NCI-H1436 treated with DMSO at 0.1 percent for 48 hours (cell line): ENCODE data around the gene GTF3C1.
"Not testable (repeated sequence)": the region's sequence is repeated elsewhere in the genome, so short reads cannot be mapped to it uniquely, and the experiment has no call there.

Experiments used
- DNase-seq: peaks from one replicate; lab custom pipeline; 2025; lab: John Stamatoyannopoulos, UW

Gene GTF3C1

DNA sequence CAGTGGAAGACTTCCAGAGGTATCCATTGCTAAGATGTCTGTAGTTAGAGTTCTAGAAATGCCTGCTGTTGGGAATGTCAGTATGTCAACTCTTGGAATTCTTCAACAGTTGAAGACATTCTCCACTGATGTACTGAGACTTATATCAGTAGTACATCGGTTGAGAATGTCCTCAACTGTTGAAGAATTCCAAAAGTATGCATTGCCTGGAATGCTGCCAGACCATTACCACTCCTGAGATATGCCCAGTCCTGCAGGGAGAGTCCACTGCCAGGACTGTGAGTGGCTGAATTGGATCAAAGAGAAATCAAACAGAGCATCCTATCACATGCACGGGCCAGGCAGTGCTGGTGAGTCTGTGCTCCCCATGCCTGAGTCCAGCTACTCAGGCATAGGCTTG, 105.7 kb downstream of the GTF3C1 start:
- no peak for DNase-seq

DNA sequence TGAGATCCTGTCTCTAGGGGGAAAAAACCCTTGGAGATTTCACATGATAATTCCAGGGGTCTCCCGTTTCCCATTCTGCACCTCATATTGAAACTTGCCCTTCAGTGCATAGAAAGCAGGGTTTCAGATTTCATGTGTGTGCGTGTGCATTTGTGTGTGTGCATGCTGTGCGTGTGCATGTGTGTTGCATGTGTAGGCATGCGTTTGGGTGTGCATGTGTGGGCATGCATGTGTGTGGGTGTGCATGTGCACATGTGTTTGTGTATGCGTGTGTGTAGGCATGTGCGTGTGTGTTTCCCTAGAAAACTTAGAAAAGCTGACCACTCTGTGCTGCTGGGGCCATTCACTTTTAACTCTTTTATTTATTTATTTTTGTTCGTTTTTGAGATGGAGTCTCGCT, 107.7 kb downstream of the GTF3C1 start:
- no peak for DNase-seq

DNA sequence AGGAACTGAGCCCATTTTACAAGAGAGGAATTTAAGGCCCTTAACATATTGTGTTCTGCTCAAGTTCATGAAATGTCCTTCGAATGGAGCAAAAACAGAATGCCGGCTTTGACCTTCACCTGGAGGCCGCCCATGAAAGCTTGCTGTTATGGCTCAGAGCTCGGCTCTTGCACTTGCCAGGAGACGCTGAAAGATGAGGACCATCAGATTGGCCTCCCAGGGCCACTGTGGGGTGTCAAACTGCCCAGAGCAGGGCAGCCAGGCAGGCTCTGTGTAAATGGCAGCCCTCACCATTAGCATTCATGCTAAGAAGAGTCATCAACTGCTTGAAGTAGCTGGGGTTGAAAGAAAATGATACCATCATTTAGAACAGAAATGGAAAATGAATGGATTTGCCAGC, 108.4 kb downstream of the GTF3C1 start:
- no peak for DNase-seq

DNA sequence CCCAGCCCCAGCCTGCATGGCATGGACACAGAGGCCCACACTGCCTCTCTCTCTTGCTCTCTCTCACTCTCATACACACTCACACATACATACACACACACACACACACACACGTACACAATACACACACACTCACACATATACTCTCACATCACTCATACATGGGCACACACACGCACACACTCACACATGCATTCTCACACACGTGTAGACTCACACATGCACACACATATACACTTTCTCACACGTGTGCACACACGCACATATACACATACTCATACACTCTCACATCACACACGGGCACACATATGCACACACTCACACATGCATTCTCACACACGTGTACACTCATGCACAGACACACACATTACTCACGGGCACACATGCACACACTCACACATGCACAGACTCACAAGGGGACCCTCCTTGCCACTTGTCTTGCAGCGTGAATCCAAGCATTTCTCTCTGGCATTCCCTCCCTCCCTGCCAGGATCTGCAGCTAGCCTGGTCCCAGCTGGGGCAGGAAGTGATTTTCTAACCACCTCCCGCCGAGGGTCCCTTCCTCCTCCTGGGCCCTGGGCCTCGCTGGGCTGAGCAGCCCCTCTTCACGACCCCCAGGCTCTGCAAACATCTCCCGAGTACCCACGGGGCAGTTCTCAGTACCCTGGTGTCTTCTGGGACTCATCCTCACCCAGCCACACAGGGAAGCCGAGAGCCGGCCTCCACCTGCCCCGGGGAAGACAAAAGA, 110.3 kb downstream of the GTF3C1 start:
- DNase-seq: no peak

DNA sequence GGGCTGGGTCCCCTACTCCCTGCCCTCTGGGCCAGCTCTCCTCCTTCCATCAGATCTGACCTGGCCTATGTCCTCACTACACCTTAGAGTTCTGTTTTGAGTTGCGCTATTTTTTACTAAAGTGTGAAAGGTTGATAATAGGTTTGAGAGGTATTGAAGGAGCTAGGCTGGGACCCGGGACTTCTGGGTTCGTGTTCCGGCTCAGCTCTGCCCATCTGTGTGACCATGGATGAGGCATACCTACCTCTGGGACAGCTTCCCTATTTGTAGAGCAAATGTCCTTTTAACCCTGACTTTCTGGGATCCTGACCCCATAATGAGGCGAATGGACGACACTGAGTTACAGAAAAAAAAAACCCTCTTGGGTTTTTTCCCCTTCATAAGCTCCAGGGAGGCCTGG, 111.8 kb downstream of the GTF3C1 start:
- DNase-seq: no peak

DNA sequence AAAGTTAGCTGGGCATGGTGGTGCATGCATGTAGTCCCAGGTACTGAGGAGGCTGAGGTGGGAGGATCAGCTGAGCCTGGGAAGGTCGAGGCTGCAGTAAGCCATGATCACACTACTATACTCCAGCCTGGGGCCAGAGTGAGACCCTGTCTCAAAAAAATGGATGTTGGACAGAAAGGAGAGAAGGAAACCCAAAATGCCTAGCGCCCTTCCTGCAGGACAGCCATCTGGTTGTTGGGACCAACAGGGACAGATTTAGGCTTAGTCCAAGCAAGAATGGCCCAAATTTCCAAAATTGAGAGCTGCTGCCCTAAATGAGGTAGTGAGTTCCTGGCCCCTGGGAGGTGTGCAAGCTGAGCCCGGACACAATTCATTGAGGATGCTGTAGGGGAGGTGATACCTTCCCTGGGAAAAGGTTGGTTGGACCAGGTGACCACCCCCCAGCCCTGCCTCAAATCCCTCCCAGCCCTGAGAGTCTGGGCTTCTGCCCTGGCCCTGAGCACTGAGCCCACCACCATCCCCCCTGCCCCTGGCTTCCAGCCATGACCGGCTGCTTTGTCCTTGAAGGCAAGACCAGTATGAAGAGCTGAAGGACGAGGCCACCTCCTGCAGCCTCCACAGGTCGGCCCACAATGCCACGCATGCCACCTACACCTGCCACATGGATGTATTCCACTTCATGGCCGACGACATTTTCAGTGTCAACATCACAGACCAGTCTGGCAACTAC, 112.6 kb downstream of the GTF3C1 start:
- no peak for DNase-seq

DNA sequence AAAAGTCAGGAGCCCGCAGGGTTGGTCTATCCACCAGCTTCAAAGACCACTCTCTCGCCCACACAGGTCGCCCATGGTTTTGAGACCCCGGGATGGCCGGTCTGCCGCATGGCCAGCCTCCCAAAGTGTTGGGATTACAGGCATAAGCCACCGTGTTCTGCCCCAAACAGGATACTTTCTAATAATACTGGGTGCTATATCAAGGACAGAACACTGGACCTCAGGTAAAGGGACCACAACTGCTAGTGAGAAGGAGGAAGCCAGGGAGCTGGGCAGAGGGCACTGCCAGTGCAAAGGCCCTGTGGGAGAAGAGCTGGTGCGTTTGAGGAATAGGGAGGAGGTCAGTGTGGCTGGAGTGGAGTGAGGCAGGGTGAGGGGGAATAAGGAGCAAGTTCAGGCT, 113.6 kb downstream of the GTF3C1 start:
- no peak for DNase-seq

DNA sequence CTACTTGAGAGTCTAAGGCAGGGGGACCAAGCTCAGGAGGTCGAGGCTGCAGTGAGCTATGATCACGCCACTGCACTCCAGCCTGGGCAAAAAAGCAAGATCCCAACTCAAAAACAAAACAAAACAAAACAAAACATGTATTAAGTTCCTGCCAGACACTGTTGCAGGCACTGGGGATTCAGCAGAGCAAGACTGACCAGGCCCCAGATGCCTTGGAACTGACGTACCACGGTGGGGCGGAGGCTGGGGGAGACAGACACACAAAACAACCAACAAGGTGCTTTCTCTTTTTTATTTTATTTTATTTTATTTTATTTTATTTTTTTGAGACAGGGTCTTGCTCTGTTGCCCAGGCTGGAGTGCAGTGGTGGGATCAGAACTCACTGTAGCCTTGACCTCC, 114.6 kb downstream of the GTF3C1 start:
- not testable (repeated sequence) for DNase-seq

DNA sequence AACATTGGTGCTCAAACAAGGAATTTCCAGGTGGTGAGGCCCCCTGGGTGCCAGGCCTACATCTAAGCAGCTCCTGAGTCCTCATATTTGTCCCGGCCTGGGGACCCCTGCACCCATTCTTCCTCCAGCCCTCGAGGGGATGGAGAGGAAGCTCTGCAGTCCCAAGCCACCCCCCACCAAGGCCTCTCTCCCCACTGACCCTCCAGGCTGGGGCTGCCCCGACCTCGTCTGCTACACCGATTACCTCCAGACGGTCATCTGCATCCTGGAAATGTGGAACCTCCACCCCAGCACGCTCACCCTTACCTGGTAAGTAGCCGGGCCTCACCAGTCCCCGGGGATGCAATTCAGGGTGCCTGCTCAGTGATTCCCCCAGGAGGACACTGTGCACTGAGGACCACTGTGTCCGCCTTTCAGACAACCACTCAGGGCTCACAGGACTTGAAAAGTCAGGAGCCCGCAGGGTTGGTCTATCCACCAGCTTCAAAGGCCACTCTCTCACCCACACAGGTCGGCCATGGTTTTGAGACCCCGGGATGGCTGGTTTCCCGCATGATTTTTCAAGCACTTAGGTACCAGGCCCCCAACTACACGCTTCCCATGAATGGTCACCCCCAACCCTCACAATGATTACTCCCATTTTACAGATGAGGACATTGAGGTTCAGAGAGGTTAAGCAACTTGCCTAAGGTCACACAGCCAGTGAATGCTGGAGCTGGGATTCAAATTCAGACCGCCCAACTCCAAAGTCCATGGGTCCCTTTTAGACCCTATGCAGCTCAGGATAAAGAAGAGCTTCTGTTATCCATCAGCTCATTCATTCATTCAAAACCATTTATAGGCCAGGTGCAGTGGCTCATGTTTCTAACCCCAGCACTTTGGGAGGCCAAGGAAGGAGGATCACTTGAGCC, 115.3 kb downstream of the GTF3C1 start:
- DNase-seq: no peak

DNA sequence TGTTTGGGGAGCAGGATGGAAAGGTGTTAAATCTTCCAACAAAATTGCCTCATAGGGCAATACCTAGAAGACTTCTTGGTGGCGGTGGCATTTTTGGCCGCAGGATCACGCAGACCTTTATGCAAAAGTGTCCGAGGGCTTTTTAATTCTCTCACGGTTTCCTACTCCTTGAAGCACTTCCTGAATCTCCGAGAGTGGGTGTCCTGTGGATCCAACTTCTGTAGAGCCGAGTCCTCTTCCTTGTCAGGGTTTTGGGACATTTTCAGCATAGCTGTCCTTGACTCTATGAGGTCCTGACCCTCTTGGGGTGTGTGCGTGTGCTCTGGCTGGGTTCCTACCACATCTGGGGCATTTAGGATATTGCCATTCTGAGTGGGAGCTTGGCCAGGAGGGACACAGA, 116.1 kb downstream of the GTF3C1 start:
- DNase-seq: no peak

DNA sequence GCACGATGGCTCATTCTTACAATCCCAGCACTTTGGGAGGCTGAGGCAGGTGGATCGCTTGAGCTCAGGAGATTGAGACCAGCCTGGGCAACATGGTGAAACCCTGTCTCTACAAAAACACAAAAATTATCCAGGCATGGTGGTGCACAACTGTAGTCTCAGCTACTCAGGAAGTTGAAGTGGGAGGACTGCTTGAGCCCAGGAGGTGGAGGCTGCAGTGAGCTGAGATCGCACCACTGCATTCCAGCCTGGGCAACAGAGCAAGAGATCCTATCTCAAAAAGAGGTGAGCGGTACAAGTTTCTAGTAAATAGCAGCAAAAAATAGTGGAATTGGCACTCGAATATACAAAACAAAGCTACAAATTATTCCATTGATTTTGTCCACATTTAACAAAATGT, 116.5 kb downstream of the GTF3C1 start:
- not testable (repeated sequence) for DNase-seq

DNA sequence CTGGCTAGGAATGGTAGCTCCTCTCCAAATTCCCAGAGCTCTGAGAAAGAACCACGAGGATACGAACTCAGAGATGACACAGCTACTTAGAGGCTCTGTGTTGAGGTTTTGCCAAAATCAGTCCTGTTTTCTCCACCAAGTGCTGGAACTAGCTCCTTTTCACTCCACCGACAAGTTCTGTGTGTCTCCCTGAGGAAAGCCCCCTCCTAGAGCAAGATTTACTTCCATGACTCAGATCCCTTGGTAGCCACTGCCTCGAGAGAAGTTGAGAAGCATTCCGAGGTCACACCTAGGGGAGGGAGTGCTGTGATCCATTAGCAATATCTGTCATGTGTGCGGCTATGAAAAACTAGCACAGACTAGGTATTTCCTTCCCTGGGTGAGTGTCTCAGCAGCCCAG, 117.2 kb downstream of the GTF3C1 start:
- DNase-seq: no peak

DNA sequence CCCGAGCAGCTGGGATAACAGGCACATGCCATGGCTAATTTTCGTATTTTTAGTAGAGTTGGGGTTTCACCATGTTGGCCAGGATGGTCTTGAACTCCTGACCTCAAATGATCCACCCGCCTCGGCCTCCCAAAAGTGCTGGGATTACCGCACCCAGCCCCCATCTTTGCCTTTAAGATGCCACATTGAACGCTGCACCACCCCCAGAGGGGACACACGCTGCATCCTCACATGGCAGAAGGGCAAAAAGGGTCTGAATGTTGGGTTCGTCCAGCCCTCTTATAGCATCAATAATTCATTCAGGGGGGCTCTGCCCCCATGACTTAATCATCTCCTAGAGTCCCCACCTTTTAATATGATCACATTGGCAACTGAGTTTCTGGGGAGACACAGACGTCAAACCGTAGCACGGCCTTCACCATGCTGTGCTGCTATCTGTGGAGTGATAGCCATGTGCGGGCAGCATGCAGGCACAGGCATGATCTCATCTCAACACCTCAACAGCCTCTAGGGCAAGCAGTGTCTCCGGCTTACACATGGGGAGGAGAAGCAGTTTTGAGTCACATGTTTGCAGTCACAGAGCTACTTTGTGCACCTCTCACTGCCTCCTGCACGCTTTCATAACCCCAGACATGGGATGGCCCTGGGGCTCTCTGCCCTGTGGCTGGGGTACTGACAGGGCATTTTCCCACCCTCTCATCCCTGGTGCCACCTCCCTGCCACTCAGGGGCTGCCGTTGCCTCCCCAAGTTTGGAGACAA, 117.8 kb downstream of the GTF3C1 start:
- DNase-seq: no peak

DNA sequence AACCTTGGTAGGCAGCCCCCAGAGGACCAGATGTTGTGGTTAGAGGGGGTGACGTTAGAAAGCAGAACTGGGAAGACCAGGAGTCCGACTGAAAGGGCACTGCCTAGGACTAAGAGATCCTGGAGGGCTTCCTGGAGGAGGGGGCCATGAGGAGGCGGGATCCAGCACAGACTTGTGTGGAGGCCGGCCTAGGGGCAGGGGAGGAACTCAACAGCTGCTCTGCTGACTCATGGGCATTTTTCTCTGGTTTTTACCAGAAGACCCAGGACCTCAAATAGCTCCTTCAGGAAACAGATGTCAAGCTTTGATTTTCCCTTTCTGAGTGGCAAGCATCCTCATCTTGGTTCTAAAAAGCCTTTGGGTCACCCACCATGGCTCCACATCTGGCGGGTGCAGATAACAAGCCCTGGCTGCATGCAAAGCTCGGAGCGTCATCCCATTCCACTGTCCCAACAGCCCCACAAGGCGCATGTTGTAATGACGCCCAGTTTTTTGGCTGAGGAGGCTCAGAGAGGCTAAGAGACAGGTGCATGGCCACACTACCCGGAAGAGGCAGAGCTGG, 118.7 kb downstream of the GTF3C1 start:
- DNase-seq: no peak

DNA sequence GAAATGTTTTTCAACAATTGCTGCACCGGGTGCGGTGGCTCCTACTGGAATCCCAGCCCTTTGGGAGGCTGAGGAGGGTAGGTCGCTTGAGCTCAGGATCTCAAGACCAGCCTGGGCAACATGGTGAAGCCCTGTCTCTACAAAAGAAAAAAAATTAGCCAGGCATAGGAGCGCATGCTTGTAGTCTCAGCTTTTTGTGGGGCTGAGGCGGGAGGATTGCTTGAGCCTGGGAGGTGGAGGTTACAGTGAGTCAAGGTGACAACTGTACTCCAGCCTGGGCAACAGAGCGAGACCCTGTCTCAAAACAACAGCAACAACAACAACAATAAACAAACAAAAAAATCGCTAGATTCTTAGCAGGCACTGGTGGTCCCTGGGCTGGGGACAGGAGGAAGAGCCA, 119.2 kb downstream of the GTF3C1 start:
- DNase-seq: no peak

DNA sequence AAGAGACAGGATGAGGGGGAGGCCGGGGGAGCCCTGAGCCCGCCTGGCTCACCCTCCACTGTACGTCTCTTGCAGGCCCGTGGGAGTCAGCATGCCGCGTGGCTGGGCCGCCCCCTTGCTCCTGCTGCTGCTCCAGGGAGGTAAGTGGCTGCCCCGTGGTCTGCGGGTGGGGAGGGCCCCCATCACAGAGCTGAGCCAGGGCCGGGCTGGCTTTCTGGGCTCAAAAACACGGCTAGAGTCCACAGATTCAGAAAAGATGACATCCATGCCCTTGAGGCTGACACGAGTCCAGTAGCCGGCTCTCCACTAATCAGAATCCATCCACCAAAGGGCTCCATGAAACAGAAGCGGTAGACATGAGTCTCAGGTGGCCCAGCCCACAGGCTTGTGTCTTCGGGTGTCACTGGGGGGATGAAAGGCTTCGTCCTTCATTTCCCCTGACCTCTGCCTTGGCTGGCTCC, 119.7 kb downstream of the GTF3C1 start:
- no peak for DNase-seq

DNA sequence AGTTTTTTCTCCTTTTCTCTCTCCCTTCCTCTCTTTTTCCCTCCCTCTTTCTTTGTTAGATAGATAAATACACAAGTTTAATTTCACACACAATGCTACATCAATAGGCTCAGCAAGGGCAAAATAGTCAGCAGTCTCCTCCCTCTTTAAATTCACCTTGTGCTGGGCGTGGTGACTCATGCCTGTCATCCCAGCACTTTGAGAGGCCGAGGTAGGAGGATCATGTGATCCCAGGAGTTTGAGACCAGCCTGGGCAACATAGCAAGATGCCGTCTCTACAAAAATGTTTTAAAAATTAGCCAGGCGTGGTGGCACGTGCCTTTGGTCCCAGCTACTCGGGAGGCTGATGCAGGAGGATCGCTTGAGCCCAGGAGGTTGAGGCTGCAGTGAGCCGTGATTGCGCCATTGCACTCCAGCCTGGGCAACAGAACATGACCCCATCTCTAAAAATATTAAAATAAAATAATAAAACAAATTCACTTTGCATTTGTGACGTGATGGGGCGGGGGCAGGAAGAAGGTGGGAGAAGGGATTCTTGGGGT, 120.3 kb downstream of the GTF3C1 start:
- no peak for DNase-seq

DNA sequence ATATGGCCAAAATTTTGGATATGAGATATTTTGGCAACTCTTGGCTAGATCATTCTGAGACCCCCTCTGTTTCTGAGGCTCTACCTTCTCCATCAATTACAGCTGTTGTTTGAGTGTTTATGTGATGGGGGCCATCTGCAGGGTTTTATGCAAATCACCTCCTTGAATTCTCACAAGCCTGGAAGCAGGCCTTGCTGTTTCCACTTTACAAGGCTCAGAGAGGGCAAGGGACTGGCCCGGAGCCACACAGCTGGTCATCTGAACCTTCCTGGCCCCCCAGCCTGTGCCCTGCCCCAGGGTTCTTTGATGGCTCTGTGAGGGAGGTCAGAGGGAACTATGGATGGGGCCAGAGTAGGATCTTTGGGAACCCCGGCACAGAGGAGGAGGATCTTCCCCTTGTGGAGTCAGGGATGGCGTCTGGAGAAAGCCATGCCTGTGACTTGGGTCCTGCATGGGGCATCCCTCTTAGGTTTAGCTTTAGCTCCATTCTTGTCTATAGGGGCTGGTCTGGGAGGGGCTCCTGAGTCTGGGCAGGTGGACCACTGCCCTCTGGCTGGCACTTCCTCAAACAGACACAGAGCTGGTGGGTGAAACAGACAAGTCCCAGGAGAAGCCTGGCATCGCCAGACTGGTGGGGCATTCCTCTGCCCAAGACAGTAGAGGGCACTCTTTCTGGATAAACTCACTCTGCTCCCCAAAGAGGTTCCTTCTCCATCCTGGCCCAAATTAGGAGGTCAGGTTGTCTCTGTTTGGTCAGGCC, 121.5 kb downstream of the GTF3C1 start:
- DNase-seq: no peak

DNA sequence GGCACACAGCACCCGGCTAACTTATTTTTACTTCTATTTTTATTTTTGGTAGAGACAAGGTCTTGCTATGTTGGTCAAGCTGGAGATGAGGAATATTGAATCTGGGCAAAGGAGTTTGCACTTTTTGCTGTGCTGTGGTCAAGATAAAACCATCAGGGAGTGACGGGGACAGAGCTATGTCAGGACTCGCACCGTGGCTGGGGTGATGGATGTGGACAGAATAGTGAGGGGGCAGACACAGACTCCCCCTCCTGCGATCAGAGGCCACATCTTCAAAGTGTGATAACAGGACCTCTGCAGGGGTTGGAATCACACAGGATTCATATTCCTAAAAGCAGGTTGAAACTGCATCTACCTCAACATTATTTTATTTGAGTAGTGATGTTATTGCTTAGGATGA, 122.2 kb downstream of the GTF3C1 start:
- DNase-seq: no peak
